Mesendoderm (in vitro differentiated cells): ENCODE results near the gene MMP19.
"Not testable (repeated sequence)": the region's sequence is repeated elsewhere in the genome, so short reads cannot be mapped to it uniquely, and the experiment has no call there.

Experiments used
- DNase-seq: peaks from one replicate; pipeline ENCODE4 v3.0.0; 2013
- H2AK5ac ChIP-seq: 2 replicates; pipeline ENCODE4 v1.6.1; 2013; ENCODE audit warnings: low read length, inconsistent platforms
- H2BK120ac ChIP-seq: 2 replicates; pipeline ENCODE4 v1.6.1; 2013; ENCODE audit warnings: low read depth, mild to moderate bottlenecking, low read length, moderate library complexity, mixed read lengths
- H2BK15ac ChIP-seq: replicated peaks from 2 replicates; pipeline ENCODE4 v1.6.1; 2013; ENCODE audit warnings: low read depth, mild to moderate bottlenecking, moderate library complexity
- H2BK5ac ChIP-seq: 2 replicates; pipeline ENCODE4 v1.6.1; 2013; ENCODE audit warnings: low read length, inconsistent platforms
- H3K18ac ChIP-seq: 2 replicates; pipeline ENCODE4 v1.6.1; 2013; ENCODE audit warnings: mild to moderate bottlenecking, low read length, mixed read lengths
- H3K23ac ChIP-seq: one replicate; pipeline ENCODE4 v1.6.1; 2013; ENCODE audit warnings: low read length
- H3K27ac ChIP-seq: 2 replicates; pipeline ENCODE4 v1.5.1; 2013; ENCODE audit warnings: low read depth, mild to moderate bottlenecking, inconsistent platforms, low read length, moderate library complexity
- H3K27me3 ChIP-seq: 2 replicates; pipeline ENCODE4 v1.6.1; 2013; ENCODE audit warnings: low read length, control low read depth, mild to moderate bottlenecking, inconsistent platforms; ENCODE audit not compliant: insufficient read depth, poor library complexity
- H3K36me3 ChIP-seq: 2 replicates; pipeline ENCODE4 v1.6.1; 2013; ENCODE audit warnings: low read length, inconsistent platforms; ENCODE audit not compliant: control insufficient read depth, insufficient read depth
- H3K4ac ChIP-seq: one replicate; pipeline ENCODE4 v1.6.1; 2013; ENCODE audit warnings: low read depth, mild to moderate bottlenecking, low read length, moderate library complexity
- H3K4me1 ChIP-seq: 2 replicates; pipeline ENCODE4 v1.6.1; 2013; ENCODE audit warnings: low read depth, low read length, inconsistent platforms; ENCODE audit not compliant: control insufficient read depth
- H3K4me2 ChIP-seq: 2 replicates; pipeline ENCODE4 v1.6.1; 2013; ENCODE audit warnings: low read length
- H3K4me3 ChIP-seq: 2 replicates; pipeline ENCODE4 v1.5.1; 2013; ENCODE audit warnings: mild to moderate bottlenecking, low read length
- H3K56ac ChIP-seq: one replicate; pipeline ENCODE4 v1.6.1; 2013; ENCODE audit warnings: low read length
- H3K79me1 ChIP-seq: 2 replicates; pipeline ENCODE4 v1.6.1; 2013; ENCODE audit warnings: low read length, inconsistent platforms
- H3K79me2 ChIP-seq: 2 replicates; pipeline ENCODE4 v1.6.1; 2013; ENCODE audit warnings: mild to moderate bottlenecking, low read length; ENCODE audit not compliant: control insufficient read depth, insufficient read depth
- H3K9ac ChIP-seq: 2 replicates; pipeline ENCODE4 v1.6.1; 2013; ENCODE audit warnings: low read length, inconsistent platforms
- H4K5ac ChIP-seq: one replicate; pipeline ENCODE4 v1.6.1; 2013; ENCODE audit warnings: low read length
- H4K8ac ChIP-seq: one replicate; pipeline ENCODE4 v1.6.1; 2013; ENCODE audit warnings: low read depth, mild to moderate bottlenecking, control low read depth, low read length, moderate library complexity
- WGBS: extraction: QIAGEN DNeasy Blood & Tissue Kit; methylation state at CpG from one replicate; pipeline ENCODE4 v1.1.7; 2013; ENCODE audit warnings: low lambda C conversion rate, missing lambda C conversion rate; ENCODE audit not compliant: insufficient coverage; ENCODE audit errors: extremely low coverage; 5-methylcytosine and 5-hydroxymethylcytosine counted together

The MMP19 gene

GRCh38 chr12:55874443-55874842 lies 31.7 kb upstream of the MMP19 start:
- Histone ChIP-seq H3K36me3 (no peaks in the 10 kb centered on the region), H3K9ac (no peak overlapping the region), H4K8ac (no peak overlapping the region), H3K56ac (no peak overlapping the region), H3K4ac (no peak overlapping the region), H2BK120ac (no peak overlapping the region), H2AK5ac (no peak overlapping the region), H2BK15ac (no peak overlapping the region), H3K23ac (no peak overlapping the region), H4K5ac (no peak overlapping the region), H3K27me3 (no peaks in the 10 kb centered on the region), H3K18ac (no peak overlapping the region), H3K79me1 (no peaks in the 10 kb centered on the region), H3K4me1 (no peaks in the 10 kb centered on the region), H3K4me2 (no peak overlapping the region), H3K79me2 (no peaks in the 10 kb centered on the region), H3K27ac (no peak overlapping the region), H3K4me3 (no peak overlapping the region), H2BK5ac (no peak overlapping the region)
- WGBS = no CpG with 5 or more reads among the region's 2 CpGs
- no peak for DNase-seq

- H4K5ac ChIP-seq, H3K4me3 ChIP-seq, H3K23ac ChIP-seq, H3K4me2 ChIP-seq, H4K8ac ChIP-seq, H3K79me2 ChIP-seq, H3K36me3 ChIP-seq, H3K9ac ChIP-seq, H2AK5ac ChIP-seq, H2BK120ac ChIP-seq, H3K4ac ChIP-seq, DNase-seq, H3K27me3 ChIP-seq, H2BK5ac ChIP-seq, H3K18ac ChIP-seq, H3K79me1 ChIP-seq, H3K56ac ChIP-seq, H3K27ac ChIP-seq, H3K4me1 ChIP-seq, H2BK15ac ChIP-seq: not testable (repeated sequence)
- no CpG with 5 or more reads among the region's 3 CpGs for WGBS
These were observed 23.8 kb upstream of the MMP19 start for GRCh38 chr12:55866454-55867004.

GRCh38 chr12:55865327-55865726 lies 22.6 kb upstream of the MMP19 start:
- Histone ChIP-seq H3K18ac (no peak overlapping the region), H3K27me3 (no peaks in the 10 kb centered on the region), H3K9ac (no peak overlapping the region), H3K4ac (no peak overlapping the region), H3K23ac (no peak overlapping the region), H3K79me1 (no peaks in the 10 kb centered on the region), H2BK15ac (no peak overlapping the region), H4K8ac (no peak overlapping the region), H3K56ac (no peak overlapping the region), H3K79me2 (no peaks in the 10 kb centered on the region), H3K4me3 (no peak overlapping the region), H2BK5ac (no peak overlapping the region), H2AK5ac (no peak overlapping the region), H4K5ac (no peak overlapping the region), H3K4me2 (no peak overlapping the region), H3K4me1 (no peaks in the 10 kb centered on the region), H3K27ac (no peak overlapping the region), H2BK120ac (no peak overlapping the region), H3K36me3 (no peaks in the 10 kb centered on the region)
- WGBS = no CpG with 5 or more reads among the region's 2 CpGs
- DNase-seq = no peak

DNA sequence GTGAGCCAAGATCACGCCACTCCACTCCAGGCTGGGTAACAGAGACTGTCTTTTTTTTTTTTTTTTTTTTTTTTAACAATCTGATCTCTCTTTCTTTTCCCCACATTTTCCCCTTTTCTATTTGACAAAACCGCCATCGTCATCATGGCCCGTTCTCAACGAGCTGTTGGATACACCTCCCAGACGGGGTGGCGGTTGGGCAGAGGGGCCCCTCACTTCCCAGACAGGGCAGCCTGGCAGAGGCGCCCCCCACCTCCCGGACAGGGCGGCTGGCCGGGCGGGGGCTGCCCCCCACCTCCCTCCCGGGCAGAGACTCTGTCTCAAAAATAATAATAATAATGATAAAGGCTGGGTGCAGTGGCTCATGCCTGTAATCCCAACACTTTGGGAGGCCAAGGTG lies 20.2 kb upstream of the MMP19 start:
- not testable (repeated sequence) for H3K27ac ChIP-seq, H3K79me2 ChIP-seq, H3K56ac ChIP-seq, H3K4ac ChIP-seq, H3K27me3 ChIP-seq, H4K8ac ChIP-seq, H2BK120ac ChIP-seq, DNase-seq, H3K4me1 ChIP-seq, H3K4me3 ChIP-seq, H3K4me2 ChIP-seq, H3K79me1 ChIP-seq, H4K5ac ChIP-seq, H3K23ac ChIP-seq, H3K9ac ChIP-seq, H3K36me3 ChIP-seq, H3K18ac ChIP-seq, H2BK15ac ChIP-seq, H2BK5ac ChIP-seq, H2AK5ac ChIP-seq
- WGBS = no CpG with 5 or more reads among the region's 13 CpGs

GRCh38 chr12:55862286-55862685 lies 19.6 kb upstream of the MMP19 start:
- no peak overlapping the region for H2AK5ac ChIP-seq
- no peak overlapping the region for H3K9ac ChIP-seq
- no peak overlapping the region for H4K5ac ChIP-seq
- H3K18ac ChIP-seq = no peak overlapping the region
- no peak for DNase-seq
- H3K4me1 ChIP-seq = no peaks in the 10 kb centered on the region
- no peak overlapping the region for H4K8ac ChIP-seq
- no peak overlapping the region for H3K56ac ChIP-seq
- H2BK5ac ChIP-seq = no peak overlapping the region
- no peak overlapping the region for H3K27ac ChIP-seq
- no peaks in the 10 kb centered on the region for H3K79me1 ChIP-seq
- H3K4me2 ChIP-seq = no peak overlapping the region
- no peaks in the 10 kb centered on the region for H3K79me2 ChIP-seq
- H3K4ac ChIP-seq = no peak overlapping the region
- no peak overlapping the region for H2BK120ac ChIP-seq
- H3K27me3 ChIP-seq = no peaks in the 10 kb centered on the region
- H3K23ac ChIP-seq = no peak overlapping the region
- H3K36me3 ChIP-seq = no peaks in the 10 kb centered on the region
- H3K4me3 ChIP-seq = no peak overlapping the region
- no peak overlapping the region for H2BK15ac ChIP-seq

DNA sequence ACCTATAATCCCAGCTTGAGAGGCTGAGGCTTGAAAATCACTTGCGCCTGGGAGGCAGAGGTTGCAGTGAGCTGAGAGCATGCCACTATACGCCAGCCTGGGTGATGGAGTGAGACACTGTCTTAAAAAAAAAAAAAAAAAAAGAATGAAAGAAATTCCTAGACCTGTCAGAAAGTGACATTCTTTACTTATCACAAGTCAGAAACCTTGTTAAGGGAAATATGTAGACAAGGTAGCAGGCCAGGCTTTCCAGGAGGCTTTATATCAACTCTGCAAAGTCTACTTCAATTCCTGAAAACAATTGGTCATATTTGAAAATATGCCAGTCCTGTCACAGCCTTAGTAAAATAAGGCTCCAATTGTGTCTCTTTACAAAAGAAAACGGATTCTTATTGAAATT lies 19.1 kb upstream of the MMP19 start:
- Histone ChIP-seq H3K27me3 (no peaks in the 10 kb centered on the region), H3K56ac (no peak overlapping the region), H3K27ac (no peak overlapping the region), H3K36me3 (no peaks in the 10 kb centered on the region), H3K4ac (no peak overlapping the region), H3K79me2 (no peaks in the 10 kb centered on the region), H3K23ac (no peak overlapping the region), H3K4me3 (no peak overlapping the region), H3K9ac (no peak overlapping the region), H3K4me2 (no peak overlapping the region), H2BK5ac (no peak overlapping the region), H2BK120ac (no peak overlapping the region), H4K8ac (no peak overlapping the region), H3K18ac (no peak overlapping the region), H4K5ac (no peak overlapping the region), H2AK5ac (no peak overlapping the region), H3K79me1 (no peaks in the 10 kb centered on the region), H2BK15ac (no peak overlapping the region), H3K4me1 (no peaks in the 10 kb centered on the region)
- WGBS = no CpG with 5 or more reads among the region's 3 CpGs
- DNase-seq = no peak
